HG03442 (cell line): ENCODE measurements around the gene LDLR.

Source experiments
- ATAC-seq: cut with Tn5 transposase; IDR thresholded peaks from one replicate; pipeline ENCODE4 v1.9.1; 2021; ENCODE audit warnings: mild to moderate bottlenecking, moderate library complexity; ENCODE audit not compliant: unreplicated experiment

Gene LDLR

DNA sequence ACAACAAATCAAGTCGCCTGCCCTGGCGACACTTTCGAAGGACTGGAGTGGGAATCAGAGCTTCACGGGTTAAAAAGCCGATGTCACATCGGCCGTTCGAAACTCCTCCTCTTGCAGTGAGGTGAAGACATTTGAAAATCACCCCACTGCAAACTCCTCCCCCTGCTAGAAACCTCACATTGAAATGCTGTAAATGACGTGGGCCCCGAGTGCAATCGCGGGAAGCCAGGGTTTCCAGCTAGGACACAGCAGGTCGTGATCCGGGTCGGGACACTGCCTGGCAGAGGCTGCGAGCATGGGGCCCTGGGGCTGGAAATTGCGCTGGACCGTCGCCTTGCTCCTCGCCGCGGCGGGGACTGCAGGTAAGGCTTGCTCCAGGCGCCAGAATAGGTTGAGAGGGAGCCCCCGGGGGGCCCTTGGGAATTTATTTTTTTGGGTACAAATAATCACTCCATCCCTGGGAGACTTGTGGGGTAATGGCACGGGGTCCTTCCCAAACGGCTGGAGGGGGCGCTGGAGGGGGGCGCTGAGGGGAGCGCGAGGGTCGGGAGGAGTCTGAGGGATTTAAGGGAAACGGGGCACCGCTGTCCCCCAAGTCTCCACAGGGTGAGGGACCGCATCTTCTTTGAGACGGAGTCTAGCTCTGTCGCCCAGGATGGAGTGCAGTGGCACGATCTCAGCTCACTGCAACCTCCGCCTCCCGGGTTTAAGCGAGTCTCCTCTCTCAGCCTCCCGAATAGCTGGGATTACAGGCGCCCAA lies at the start of gene LDLR:
TSS of gene LDLR (plus strand) at position 210 of the 760 bp plus-strand sequence. CDS start at position 296, 86 bp downstream.
- no peak for ATAC-seq

DNA sequence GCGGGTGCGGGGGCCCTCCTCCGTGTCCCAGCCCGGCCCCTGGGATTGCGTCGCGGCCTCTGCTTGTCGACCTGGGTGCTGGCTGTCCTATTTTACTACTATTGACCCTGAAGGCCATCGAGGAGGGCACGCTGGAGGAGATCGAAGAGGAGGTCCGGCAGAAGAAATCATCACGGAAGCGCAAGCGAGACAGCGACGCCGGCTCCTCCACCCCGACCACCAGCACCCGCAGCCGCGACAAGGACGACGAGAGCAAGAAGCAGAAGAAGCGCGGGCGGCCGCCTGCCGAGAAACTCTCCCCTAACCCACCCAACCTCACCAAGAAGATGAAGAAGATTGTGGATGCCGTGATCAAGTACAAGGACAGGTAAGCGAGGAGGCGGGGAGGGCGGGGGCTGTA lies 48.1 kb upstream of the LDLR start:
- no peak for ATAC-seq

GRCh38 chr19:11041966-11042627 lies 47.2 kb upstream of the LDLR start:
- no peak for ATAC-seq

- ATAC-seq: no peak
Measured at GRCh38 chr19:11044431-11044830, 44.8 kb upstream of the LDLR start.

DNA sequence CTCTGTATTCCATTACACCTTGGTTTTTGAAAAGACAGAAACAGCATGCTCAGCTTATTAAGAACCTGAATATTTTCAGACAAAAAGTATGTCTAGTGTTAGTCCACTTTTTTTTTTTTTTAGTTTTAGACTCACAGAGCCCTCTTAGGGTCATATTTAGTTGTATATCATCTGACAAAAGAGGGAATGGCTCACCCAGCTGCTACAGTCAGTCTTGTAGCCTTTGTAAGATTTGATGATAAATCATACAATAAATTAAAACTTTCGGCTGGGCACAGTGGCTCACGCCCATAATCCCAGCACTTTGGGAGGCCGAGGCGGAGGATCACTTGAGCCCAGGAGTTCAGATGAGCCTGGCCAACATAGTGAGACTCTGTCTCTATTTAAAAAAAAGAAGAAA lies 43.7 kb upstream of the LDLR start:
- no peak for ATAC-seq

DNA sequence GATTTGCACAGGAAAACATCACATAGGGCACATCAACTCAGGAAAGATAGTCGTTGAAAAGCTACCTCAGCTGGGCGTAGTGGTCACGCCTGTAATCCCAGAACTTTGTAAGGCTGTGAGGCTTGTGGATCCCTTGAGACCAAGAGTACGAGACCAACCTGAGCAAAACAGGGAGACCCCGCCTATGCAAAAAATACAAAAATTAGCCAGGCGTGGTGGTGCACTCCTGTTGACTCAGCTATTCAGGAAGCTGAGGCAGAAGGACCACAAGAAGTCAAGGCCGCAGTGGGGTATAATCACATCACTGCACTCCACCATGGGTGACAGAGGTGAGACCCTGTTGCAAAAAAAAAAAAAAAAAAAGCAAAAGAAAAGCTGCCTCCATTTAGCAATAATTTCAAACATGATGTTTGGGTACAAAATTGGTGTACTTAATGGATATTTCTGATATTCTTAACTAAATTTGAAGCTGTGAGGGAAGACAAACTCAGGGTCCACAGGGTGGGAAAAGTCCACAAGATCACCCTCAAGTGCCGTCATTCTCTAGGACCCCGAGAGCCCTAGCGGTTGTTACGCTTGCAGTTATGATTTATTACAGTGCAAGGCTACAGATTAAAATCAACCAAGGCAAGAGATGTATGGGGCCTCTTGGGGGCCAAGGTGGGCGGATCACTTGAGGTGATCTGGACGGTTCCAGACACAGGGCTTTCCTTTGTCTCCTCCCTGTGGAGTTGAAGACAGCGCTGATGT lies 42.5 kb upstream of the LDLR start:
- no peak for ATAC-seq

DNA sequence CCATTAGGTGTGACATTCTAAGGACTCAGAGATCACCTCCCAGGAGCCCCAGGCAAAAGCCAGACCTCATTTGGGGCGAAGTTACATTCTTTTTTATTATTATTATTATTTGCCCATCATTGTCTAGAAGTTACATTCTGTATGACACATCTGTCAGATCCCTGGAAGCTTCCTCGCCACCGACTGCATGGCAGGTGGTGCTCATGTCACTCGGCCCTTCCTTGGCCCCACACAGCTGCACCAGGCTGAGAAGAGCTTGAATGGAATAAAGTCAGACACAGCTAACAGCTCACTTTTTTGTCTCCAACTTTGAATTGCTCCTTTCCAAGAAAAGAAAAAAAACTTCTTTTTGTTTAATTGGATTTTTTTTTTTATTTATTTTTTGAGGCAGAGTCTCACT lies 41.4 kb upstream of the LDLR start:
- no peak for ATAC-seq

DNA sequence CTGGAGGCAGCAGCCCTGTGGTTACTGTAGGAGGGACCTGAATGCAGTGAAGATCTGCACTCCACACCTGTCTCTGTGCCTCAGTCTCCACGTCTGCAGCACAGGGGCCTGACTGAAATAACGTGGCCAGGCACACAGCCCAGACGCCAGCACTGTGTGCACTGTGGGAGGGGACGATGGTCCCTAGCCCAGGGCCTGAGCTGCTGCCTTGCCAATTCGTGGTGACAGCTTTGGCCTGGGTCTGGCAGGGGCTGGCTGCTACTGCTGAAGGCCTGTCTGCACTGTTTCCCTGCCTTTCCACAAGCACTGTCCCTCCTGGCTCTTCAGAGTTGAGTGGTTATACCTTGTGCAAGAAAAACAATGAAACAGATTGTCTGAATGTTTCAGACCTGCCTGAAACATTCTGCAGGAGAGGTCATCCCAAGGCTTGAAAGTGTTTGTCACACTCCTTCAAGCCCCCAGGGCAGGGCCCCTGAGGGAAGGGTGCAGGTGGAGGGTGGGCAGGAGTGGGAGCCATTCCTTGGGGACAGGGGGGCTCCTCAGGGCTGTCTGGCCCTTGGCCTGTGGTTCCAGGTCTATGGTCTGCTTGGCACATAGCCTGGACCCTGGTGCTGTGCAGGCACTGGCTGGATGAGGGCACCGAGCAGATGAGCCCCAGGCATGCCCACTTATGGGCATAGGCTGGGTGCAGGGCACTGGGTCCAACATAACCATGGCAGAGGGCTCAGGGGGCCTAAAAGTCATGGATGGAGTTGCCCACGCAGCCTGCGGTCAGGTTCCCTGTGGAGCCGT lies 38.7 kb upstream of the LDLR start:
- ATAC-seq: no peak

GRCh38 chr19:11053817-11054195 lies 35.5 kb upstream of the LDLR start:
- ATAC-seq: no peak

GRCh38 chr19:11054200-11054599 lies 35.1 kb upstream of the LDLR start:
- no peak for ATAC-seq

GRCh38 chr19:11054628-11055027 lies 34.6 kb upstream of the LDLR start:
- no peak for ATAC-seq

GRCh38 chr19:11058246-11059030 lies 30.8 kb upstream of the LDLR start:
- ATAC-seq: no peak

- no peak for ATAC-seq
Measured at GRCh38 chr19:11059511-11060358, 29.5 kb upstream of the LDLR start.

DNA sequence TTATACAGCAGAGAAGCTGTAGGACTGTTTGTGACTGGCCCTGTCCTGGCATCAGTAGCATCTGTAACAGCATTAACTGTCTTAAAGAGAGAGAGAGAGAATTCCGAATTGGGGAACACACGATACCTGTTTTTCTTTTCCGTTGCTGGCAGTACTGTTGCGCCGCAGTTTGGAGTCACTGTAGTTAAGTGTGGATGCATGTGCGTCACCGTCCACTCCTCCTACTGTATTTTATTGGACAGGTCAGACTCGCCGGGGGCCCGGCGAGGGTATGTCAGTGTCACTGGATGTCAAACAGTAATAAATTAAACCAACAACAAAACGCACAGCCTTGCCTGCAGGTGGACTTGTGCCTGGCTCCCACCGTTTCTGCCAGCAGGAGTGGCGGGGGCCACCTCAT lies 27.3 kb upstream of the LDLR start:
- ATAC-seq: no peak

DNA sequence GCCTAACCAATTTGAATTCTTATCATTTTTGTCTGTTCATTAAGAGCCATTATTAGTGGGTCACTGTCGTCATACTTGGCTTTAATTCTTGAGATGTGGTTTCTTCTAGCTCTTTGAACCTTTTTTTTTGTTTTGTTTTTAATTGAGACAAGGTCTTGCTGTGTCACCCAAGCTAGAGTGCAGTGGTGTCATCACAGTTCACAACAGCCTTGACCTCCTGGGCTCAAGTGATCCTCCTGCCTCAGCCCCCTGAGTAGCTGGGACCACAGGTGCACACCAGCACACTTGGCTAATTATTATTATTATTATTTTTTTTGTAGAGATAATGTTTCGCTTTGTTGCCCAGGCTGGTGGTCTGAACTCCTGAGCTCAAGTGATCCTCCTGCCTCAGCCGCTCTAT lies 25.8 kb upstream of the LDLR start:
- no peak for ATAC-seq

DNA sequence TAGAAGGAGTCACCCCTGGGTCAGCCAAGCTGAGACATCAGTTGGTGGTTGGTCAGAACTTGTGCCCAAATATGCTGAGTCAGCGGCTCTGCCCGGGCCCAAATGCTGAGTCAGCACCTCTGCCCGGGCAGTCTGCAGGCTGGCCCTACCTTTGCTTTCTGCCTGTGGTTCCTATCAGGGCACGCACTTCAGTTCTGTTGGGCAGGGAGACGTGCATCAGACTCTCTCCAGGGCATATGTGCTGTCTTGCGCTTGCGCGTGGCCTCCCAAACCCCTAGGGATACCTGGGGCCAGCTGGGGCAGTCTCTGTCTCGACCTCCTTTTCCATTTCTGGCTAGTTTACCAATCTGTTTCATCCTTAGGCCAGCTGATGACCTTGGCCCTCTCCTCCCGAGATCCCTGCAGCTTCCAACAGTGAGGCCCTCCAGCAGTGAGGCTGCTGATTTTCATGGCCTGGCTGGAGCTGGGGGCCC lies 24.4 kb upstream of the LDLR start:
- ATAC-seq: no peak

- ATAC-seq: no peak
Measured at GRCh38 chr19:11066326-11066725, 22.9 kb upstream of the LDLR start.

DNA sequence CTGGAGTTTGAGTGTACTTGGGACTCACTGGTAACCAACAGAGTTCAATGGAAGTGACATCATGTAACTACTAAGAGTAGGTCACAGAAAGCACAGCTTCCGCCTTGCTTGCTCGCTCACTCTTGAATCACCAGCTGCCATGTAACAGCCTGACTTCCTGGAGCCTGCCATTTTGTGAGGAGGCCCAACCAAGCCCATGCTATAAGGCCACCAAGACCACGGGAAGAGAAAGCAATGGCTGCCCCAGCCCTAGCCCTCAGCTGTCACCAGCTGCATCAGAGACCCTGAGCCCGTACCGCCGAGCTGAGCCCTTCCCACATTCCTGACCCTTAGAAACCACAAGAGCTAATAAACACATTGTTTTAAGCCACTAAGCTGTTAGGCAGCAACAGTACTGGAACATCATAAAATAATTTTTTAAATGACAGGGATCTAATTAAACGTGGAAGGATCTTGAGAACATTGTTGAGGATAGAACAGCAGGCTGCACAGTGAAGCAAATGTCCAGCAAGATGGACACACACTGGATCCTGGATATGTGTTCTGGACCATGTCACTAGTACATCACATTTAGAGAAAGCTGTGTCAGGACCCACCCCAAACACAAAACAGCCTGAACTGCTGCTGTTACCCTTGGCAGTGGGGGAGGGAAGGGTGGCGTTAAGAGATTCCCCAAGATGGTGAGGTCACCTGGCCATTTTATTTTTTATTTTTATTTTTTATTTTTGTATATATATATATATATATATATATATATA lies 21.7 kb upstream of the LDLR start:
- ATAC-seq: no peak

- no peak for ATAC-seq
Measured at GRCh38 chr19:11069561-11069960, 19.7 kb upstream of the LDLR start.
